B cell (primary cell): ENCODE measurements around the gene CPNE5. TPM values are rescaled to one million over a fixed set of nuclear protein-coding genes. Genes with fewer than 3 reads are reported as not detected.

Experiments
- ATAC-seq: fragments of 200-7000 bp; cut with Tn5 transposase; one replicate; pipeline ENCODE4 v1.10.0; 2021; ENCODE audit warnings: low read depth, mild to moderate bottlenecking, moderate number of reproducible peaks, moderate library complexity
- CTCF ChIA-PET: fragments of 350-600 bp; sonication (Branson Sonifier 250); formaldehyde crosslinking; loops from one replicate; lab custom pipeline; 2021; ENCODE audit warnings: antibody characterized with exemption, inconsistent platforms; lab: Charles Lee
- POLR2A ChIA-PET: fragments of 350-600 bp; sonication (Branson Sonifier 250); formaldehyde crosslinking; loops from one replicate; lab custom pipeline; 2021; ENCODE audit warnings: antibody characterized with exemption; lab: Charles Lee
- DNase-seq: peaks from one replicate; pipeline ENCODE4 v3.0.0; 2013
- H2AFZ ChIP-seq: 2 replicates; pipeline ENCODE4 v1.6.1; 2012; ENCODE audit warnings: mild to moderate bottlenecking, low read depth, low read length; ENCODE audit not compliant: insufficient read depth, poor library complexity, severe bottlenecking
- H3K27ac ChIP-seq, 2 donors: 1 replicate in 1 of 2; 2 replicates in 1 of 2; pipeline ENCODE4 v1.5.1; 2012 to 2013; ENCODE audit warnings: low read length in 2 of 2, mild to moderate bottlenecking in 2 of 2, moderate library complexity in 1 of 2
- H3K27me3 ChIP-seq, 4 experiments: fragments of 200-600 bp in 1 of 4; sonication (generic) in 1 of 4; replicated peaks in 1 of 4; 1 replicate in 2 of 4; 2 replicates in 2 of 4; pipeline versions ENCODE4 v1.6.1 to v1.7.0; 2013 to 2016; ENCODE audit warnings: low read length in 3 of 4, mild to moderate bottlenecking in 2 of 4, mixed read lengths in 1 of 4, moderate library complexity in 1 of 4; ENCODE audit not compliant: insufficient read depth in 4 of 4, control insufficient read depth in 3 of 4; ENCODE audit errors: control extremely low read depth in 1 of 4
- H3K36me3 ChIP-seq, 2 experiments: replicated peaks in 1 of 2; 1 replicate in 1 of 2; 2 replicates in 1 of 2; pipeline versions ENCODE4 v1.6.1 to v1.7.1; 2013; ENCODE audit warnings: low read length in 1 of 2; ENCODE audit not compliant: insufficient read depth in 2 of 2, control insufficient read depth in 1 of 2; ENCODE audit errors: control extremely low read depth in 1 of 2, extremely low read depth in 1 of 2
- H3K4me1 ChIP-seq, 2 donors: fragments of 200-600 bp in 1 of 2; sonication (generic) in 1 of 2; 1 replicate in 1 of 2; 2 replicates in 1 of 2; pipeline versions ENCODE4 v1.5.1 to v1.6.1; 2013 to 2017; ENCODE audit warnings: low read length in 2 of 2; ENCODE audit not compliant: control insufficient read depth in 2 of 2, insufficient read depth in 2 of 2
- H3K4me2 ChIP-seq: replicated peaks from 2 replicates; pipeline ENCODE3; 2012; ENCODE audit warnings: mild to moderate bottlenecking, low read depth, low read length; ENCODE audit not compliant: poor library complexity, severe bottlenecking
- H3K4me3 ChIP-seq, 5 experiments: fragments of 200-600 bp in 1 of 5; sonication (generic) in 1 of 5; 1 replicate in 3 of 5; 2 replicates in 2 of 5; pipeline versions ENCODE4 v1.5.1 to v1.7.0; 2011 to 2016; ENCODE audit warnings: low read length in 4 of 5, mild to moderate bottlenecking in 4 of 5, low read depth in 2 of 5, control low read depth in 1 of 5, moderate library complexity in 1 of 5; ENCODE audit not compliant: insufficient read depth in 1 of 5; ENCODE audit errors: control extremely low read depth in 1 of 5, extremely low read depth in 1 of 5
- H3K79me2 ChIP-seq: fragments of 200-600 bp; sonication (generic); one replicate; pipeline ENCODE4 v1.6.0; 2016; ENCODE audit warnings: low read length; ENCODE audit not compliant: control insufficient read depth, insufficient read depth
- H3K9ac ChIP-seq: fragments of 200-600 bp; sonication (generic); 2 replicates; pipeline ENCODE4 v1.6.1; 2017; ENCODE audit warnings: mild to moderate bottlenecking, low read length, moderate library complexity
- H3K9me3 ChIP-seq, 3 donors: one replicate each; pipeline versions ENCODE4 v1.6.1 to v1.7.1; 2013; ENCODE audit warnings: low read length in 2 of 3; ENCODE audit not compliant: control insufficient read depth in 2 of 3, insufficient read depth in 1 of 3; ENCODE audit errors: control extremely low read depth in 1 of 3
- H4K20me1 ChIP-seq: 2 replicates; pipeline ENCODE4 v1.6.0; 2012; ENCODE audit warnings: mild to moderate bottlenecking, low read length; ENCODE audit not compliant: insufficient read depth, control insufficient read depth, poor library complexity, severe bottlenecking
- H3K27ac Mint-ChIP-seq: one replicate; pipeline ENCODE4 v1.8.0; 2021; ENCODE audit warnings: mixed read lengths
- H3K27me3 Mint-ChIP-seq: one replicate; pipeline ENCODE4 v1.8.0; 2021; ENCODE audit warnings: mixed read lengths
- H3K4me1 Mint-ChIP-seq: one replicate; pipeline ENCODE4 v1.8.0; 2021; ENCODE audit warnings: mixed read lengths
- H3K4me3 Mint-ChIP-seq: one replicate; pipeline ENCODE4 v1.8.0; 2021; ENCODE audit warnings: mixed read lengths
- H3K9me3 Mint-ChIP-seq: one replicate; pipeline ENCODE4 v1.8.0; 2022; ENCODE audit warnings: mixed read lengths; ENCODE audit not compliant: insufficient read depth
- CTCF ChIP-seq: fragments of 200-600 bp; IDR thresholded peaks from one replicate; pipeline ENCODE4 v1.8.0; 2022; ENCODE audit warnings: antibody characterized with exemption, mild to moderate bottlenecking
- EZH2 ChIP-seq: IDR thresholded peaks from 2 replicates; pipeline ENCODE4 v1.6.1; 2012; ENCODE audit warnings: borderline replicate concordance, low read depth, mild to moderate bottlenecking, moderate library complexity, low read length; ENCODE audit not compliant: insufficient read depth, poor library complexity, severe bottlenecking
- WGBS: methylation state at CpG from one replicate; pipeline ENCODE4 v1.1.5; 2013; ENCODE audit warnings: missing lambda C conversion rate; ENCODE audit not compliant: insufficient coverage; 5-methylcytosine and 5-hydroxymethylcytosine counted together
- intact Hi-C: fragments of 100-400 bp; cut with micrococcal nuclease; formaldehyde crosslinking; loops from one replicate; pipeline ENCODE4 v1.10.0; 2022
- polyA plus RNA-seq: library from polyadenylated mRNA; depleted of rRNA; stranded (reverse); fragments of >200 nt; gene quantifications from 2 replicates; pipeline ENCODE4 v1.2.3, GENCODE V29; 2012
- total RNA-seq, 2 donors: library from RNA; stranded (reverse); fragments of 120-200 nt in 1 of 2; gene quantifications; 1 replicate in 1 of 2; 2 replicates in 1 of 2; pipeline versions ENCODE4 v1.2.3 to v1.2.4, GENCODE V29; 2013 to 2022

CPNE5 gene
- total and polyA plus RNA-seq, 2 donors (not counting 1 experiment from before 2014, with no cell fraction given): 49.8 to 357 TPM

GRCh38 chr6:36728289-36729160 lies 110.7 kb downstream of the CPNE5 start:
- H3K36me3 ChIP-seq: no peaks in the 10 kb centered on the region
- Mint-ChIP-seq H3K4me3 (no peak overlapping the region), H3K9me3 (no peaks in the 10 kb centered on the region), H3K27ac (peak overlapping the region; percentile 37), H3K4me1 (peaks cover 47% of the 10 kb centered on the region), H3K27me3 (no peaks in the 10 kb centered on the region)
- no peaks in the 10 kb centered on the region for H3K27me3 ChIP-seq
- H3K79me2 ChIP-seq: no peaks in the 10 kb centered on the region
- 92% methylated on average over 11 of the region's 11 CpGs for WGBS
- ChIA-PET POLR2A (no interaction called here), CTCF (interaction anchor here (1.3 to 11.6 kb wide), 4 partner anchors 30 to 114 kb away, joined by 3 to 88 read pairs (median 6); partner anchors contain the start of gene CDKN1A)
- no peak overlapping the region for H3K9ac ChIP-seq
- ATAC-seq (no peak), DNase-seq (no peak)
- no peak overlapping the region for H3K27ac ChIP-seq
- H3K4me1 ChIP-seq: peaks cover 39 to 41% of the 10 kb centered on the region in 2 donors
- no peak overlapping the region for H3K4me3 ChIP-seq
- intact Hi-C loops: no loop called here
- no peak overlapping the region for H3K4me2 ChIP-seq
- H3K9me3 ChIP-seq: peaks cover 0 to 4% (median 0%) of the 10 kb centered on the region in 3 donors
- H2AFZ ChIP-seq: no peak overlapping the region
- TF ChIP-seq CTCF: no peak
- TF ChIP-seq EZH2: no peak
- no peaks in the 10 kb centered on the region for H4K20me1 ChIP-seq

GRCh38 chr6:36727505-36728021 lies 111.7 kb downstream of the CPNE5 start:
- intact Hi-C loops: no loop called here
- no peak overlapping the region for H3K27ac ChIP-seq

More at GRCh38 chr6:36727505-36728021, 111.7 kb downstream of the CPNE5 start:
- no peaks in the 10 kb centered on the region for H3K36me3 ChIP-seq
- ChIA-PET CTCF (interaction anchor here (1.2 to 11.6 kb wide), 5 partner anchors 25 to 113 kb away, joined by 3 to 88 read pairs (median 4); partner anchors contain the start of gene CDKN1A), POLR2A (no interaction called here)
- H2AFZ ChIP-seq: no peak overlapping the region
- H3K9me3 Mint-ChIP-seq: no peaks in the 10 kb centered on the region
- no peak overlapping the region for H3K4me3 ChIP-seq
- H3K27me3 ChIP-seq: no peaks in the 10 kb centered on the region
- H3K9ac ChIP-seq: no peak overlapping the region
- no peaks in the 10 kb centered on the region for H3K79me2 ChIP-seq
- DNase-seq (peak; percentile 46), ATAC-seq (peak; percentile 25)
- no peak overlapping the region for H3K27ac Mint-ChIP-seq
- peaks cover 47% of the 10 kb centered on the region for H3K4me1 Mint-ChIP-seq
- H3K4me1 ChIP-seq: peaks cover 39 to 41% of the 10 kb centered on the region in 2 donors
- no peak overlapping the region for H3K4me2 ChIP-seq
- H3K4me3 Mint-ChIP-seq: no peak overlapping the region
- H3K27me3 Mint-ChIP-seq: no peaks in the 10 kb centered on the region
- H3K9me3 ChIP-seq: peaks cover 0 to 4% (median 0%) of the 10 kb centered on the region in 3 donors
- TF ChIP-seq EZH2 (no peak), CTCF (no peak)
- no peaks in the 10 kb centered on the region for H4K20me1 ChIP-seq
- 78% methylated on average over 7 of the region's 7 CpGs for WGBS
